H1 (cell line): ENCODE data around the gene GATA1. TPM values are rescaled to one million over a fixed set of nuclear protein-coding genes. Genes with fewer than 3 reads are reported as not detected.

Experiments used
- polyA plus RNA-seq, 7 experiments: library from polyadenylated mRNA; depleted of rRNA in 3 of 7; stranded (reverse) in 5 of 7; unstranded in 2 of 7; fragments of >200 nt in 5 of 7; fragments of 200-250 nt in 2 of 7; gene quantifications; 1 replicate in 5 of 7; 2 replicates in 1 of 7; 4 replicates in 1 of 7; pipeline versions ENCODE4 v1.2.1 to v1.2.3, GENCODE V29; 2011 to 2013; ENCODE audit warnings: missing spikeins in 2 of 7, mixed read lengths in 2 of 7
- small RNA-seq: library from polyadenylated mRNA; stranded (forward); fragments of <200 nt; extraction: miRNeasy Mini kit (QIAGEN cat#:217004); gene quantifications from one replicate; pipeline ENCODE3, GENCODE V24; 2013; ENCODE audit not compliant: insufficient read depth
- total RNA-seq: library from RNA; stranded (reverse); fragmentation: NEBNext Ultra II Directional; extraction: Animal tissue kit (Norgen Biotek cat#: 25700); gene quantifications from 2 replicates; pipeline ENCODE4 v1.2.1, GENCODE V29; 2021

GATA1 gene
- total and polyA plus RNA-seq, 2 of the 8 experiments (the other 6 are each of a cell fraction or from before 2014, with no cell fraction given) = 0.05 TPM; not detected in 1

Small RNA genes within 50 kb of the gene (small RNA-seq; reads per million reads assigned to genes)
- gene RNU6-29P = not detected

Other genes starting within 250 kb of the GATA1 start
- 6.5 and 9.7 TPM in 2 replicates for gene TBC1D25, start 246.9 kb upstream of the GATA1 start, total RNA-seq
- gene TBC1D25, start 246.9 kb upstream of the GATA1 start, polyA plus RNA-seq (2011; rRNA removed) = 6.8 and 11.4 TPM in 2 replicates
- 159 and 164 TPM in 2 replicates for gene RBM3, start 212.1 kb upstream of the GATA1 start, total RNA-seq
- gene RBM3, start 212.1 kb upstream of the GATA1 start, polyA plus RNA-seq (2011; rRNA removed) = 73.2 and 99.6 TPM in 2 replicates
- 19.4 and 19.7 TPM in 2 replicates for gene WDR13, start 189.1 kb upstream of the GATA1 start, total RNA-seq
- 46.3 and 120 TPM in 2 replicates for gene WDR13, start 189.1 kb upstream of the GATA1 start, polyA plus RNA-seq (2011; rRNA removed)
- 0.63 and 0.80 TPM in 2 replicates for gene WAS, start 102.8 kb upstream of the GATA1 start, total RNA-seq
- 0.65 and 0.74 TPM in 2 replicates for gene WAS, start 102.8 kb upstream of the GATA1 start, polyA plus RNA-seq (2011; rRNA removed)
- 14.1 and 14.8 TPM in 2 replicates for gene SUV39H1, start 89.9 kb upstream of the GATA1 start, total RNA-seq
- gene SUV39H1, start 89.9 kb upstream of the GATA1 start, polyA plus RNA-seq (2011; rRNA removed) = 27.8 and 38.4 TPM in 2 replicates
- gene GLOD5, start 24.8 kb upstream of the GATA1 start, total RNA-seq = not detected in 2 replicates
- gene GLOD5, start 24.8 kb upstream of the GATA1 start, polyA plus RNA-seq (2011; rRNA removed) = 0.18 and 0.35 TPM in 2 replicates
- 46.4 and 51.8 TPM in 2 replicates for gene HDAC6, start 15.5 kb downstream of the GATA1 start, total RNA-seq
- 34.0 and 36.4 TPM in 2 replicates for gene HDAC6, start 15.5 kb downstream of the GATA1 start, polyA plus RNA-seq (2011; rRNA removed)
- not detected in 2 replicates for gene ERAS, start 39.9 kb downstream of the GATA1 start, total RNA-seq
- 0.70 and 0.99 TPM in 2 replicates for gene ERAS, start 39.9 kb downstream of the GATA1 start, polyA plus RNA-seq (2011; rRNA removed)
- gene PCSK1N, start 49.0 kb downstream of the GATA1 start, total RNA-seq = 4.5 TPM in 2 replicates
- gene PCSK1N, start 49.0 kb downstream of the GATA1 start, polyA plus RNA-seq (2011; rRNA removed) = 3.6 and 7.0 TPM in 2 replicates
- gene TIMM17B, start 111.2 kb downstream of the GATA1 start, total RNA-seq = 77.8 and 82.4 TPM in 2 replicates
- 246 and 284 TPM in 2 replicates for gene TIMM17B, start 111.2 kb downstream of the GATA1 start, polyA plus RNA-seq (2011; rRNA removed)
- 95.9 and 101 TPM in 2 replicates for gene PQBP1, start 111.3 kb downstream of the GATA1 start, total RNA-seq
- 91.7 and 124 TPM in 2 replicates for gene PQBP1, start 111.3 kb downstream of the GATA1 start, polyA plus RNA-seq (2011; rRNA removed)
- 20.4 and 21.4 TPM in 2 replicates for gene SLC35A2, start 125.1 kb downstream of the GATA1 start, total RNA-seq
- 48.3 and 52.1 TPM in 2 replicates for gene SLC35A2, start 125.1 kb downstream of the GATA1 start, polyA plus RNA-seq (2011; rRNA removed)
- gene PIM2, start 132.4 kb downstream of the GATA1 start, total RNA-seq = 180 and 190 TPM in 2 replicates
- gene PIM2, start 132.4 kb downstream of the GATA1 start, polyA plus RNA-seq (2011; rRNA removed) = 203 and 257 TPM in 2 replicates
- gene OTUD5, start 171.0 kb downstream of the GATA1 start, total RNA-seq = 50.0 and 53.5 TPM in 2 replicates
- gene OTUD5, start 171.0 kb downstream of the GATA1 start, polyA plus RNA-seq (2011; rRNA removed) = 46.3 and 60.4 TPM in 2 replicates
- gene KCND1, start 185.3 kb downstream of the GATA1 start, total RNA-seq = 4.8 and 6.8 TPM in 2 replicates
- 3.1 and 4.5 TPM in 2 replicates for gene KCND1, start 185.3 kb downstream of the GATA1 start, polyA plus RNA-seq (2011; rRNA removed)
- 44.5 and 55.9 TPM in 2 replicates for gene GRIPAP1, start 215.7 kb downstream of the GATA1 start, total RNA-seq
- gene GRIPAP1, start 215.7 kb downstream of the GATA1 start, polyA plus RNA-seq (2011; rRNA removed) = 21.6 and 26.6 TPM in 2 replicates